Measurements from ENCODE around the gene MYCBP2.

- TF ChIP-seq CTCF (IDR thresholded peaks at IDR 0.05; ENCODE audit: insufficient read depth, low read length, poor library complexity, severe bottlenecking) = no peak
- no peak for TF ChIP-seq EZH2phosphoT487 (conservative IDR thresholded peaks at IDR 0.05; ENCODE audit: low read length)
These were observed 27.1 kb upstream of the MYCBP2 start for GRCh38 chr13:77353995-77354394.
